ENCODE measurements around the gene LSAMP. TPM values are rescaled to one million over a fixed set of nuclear protein-coding genes. Genes with fewer than 3 reads are reported as not detected.

The LSAMP gene
- polyA plus RNA-seq, 1 donor from 2014 or later: 0.94 TPM

DNA sequence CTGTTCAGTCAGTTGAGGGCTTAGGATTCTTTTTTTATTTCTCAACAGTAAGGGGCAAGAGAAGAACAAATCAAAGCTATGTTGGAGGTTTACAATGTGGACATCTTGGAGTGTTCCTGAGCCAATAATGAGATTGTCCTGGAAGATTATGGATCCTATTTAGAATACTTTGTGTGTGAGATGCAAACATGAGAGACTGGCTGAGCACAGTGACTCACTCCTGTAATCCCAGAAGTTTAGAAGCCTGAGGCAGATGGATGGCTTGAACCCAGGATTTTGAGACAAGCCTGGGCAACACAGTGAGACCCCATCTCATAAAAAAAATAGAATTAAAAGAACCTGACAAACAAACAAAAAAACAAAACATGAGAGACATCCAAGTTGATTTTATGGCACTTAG, 470.3 kb downstream of the LSAMP start:
- Mint-ChIP-seq H3K4me3 (no peak overlapping the region), H3K4me1 (peaks cover 0 to 2% (median 0%) of the 10 kb centered on the region in 3 donors), H3K9me3 (peaks cover 0 to 8% (median 0%) of the 10 kb centered on the region in 3 donors), H3K27ac (peak overlapping the region in 1 of 3 donors; percentile 12), H3K27me3 (peaks cover 4% of the 10 kb centered on the region), H3K36me3 (no peaks in the 10 kb centered on the region)

- Mint-ChIP-seq H3K36me3 (no peaks in the 10 kb centered on the region), H3K27me3 (peaks cover 7% of the 10 kb centered on the region), H3K4me1 (no peaks in the 10 kb centered on the region), H3K27ac (no peak overlapping the region), H3K9me3 (peaks cover 0 to 4% (median 0%) of the 10 kb centered on the region in 3 donors), H3K4me3 (no peak overlapping the region)
Measured at GRCh38 chr3:115968871-115969270, 476.4 kb downstream of the LSAMP start.

- Mint-ChIP-seq H3K4me3 (no peak overlapping the region), H3K36me3 (no peaks in the 10 kb centered on the region), H3K9me3 (peaks cover 0 to 1% (median 0%) of the 10 kb centered on the region in 3 donors), H3K27me3 (peaks cover 5% of the 10 kb centered on the region), H3K4me1 (no peaks in the 10 kb centered on the region), H3K27ac (no peak overlapping the region)
Measured at GRCh38 chr3:115961380-115961779, 483.9 kb downstream of the LSAMP start.

DNA sequence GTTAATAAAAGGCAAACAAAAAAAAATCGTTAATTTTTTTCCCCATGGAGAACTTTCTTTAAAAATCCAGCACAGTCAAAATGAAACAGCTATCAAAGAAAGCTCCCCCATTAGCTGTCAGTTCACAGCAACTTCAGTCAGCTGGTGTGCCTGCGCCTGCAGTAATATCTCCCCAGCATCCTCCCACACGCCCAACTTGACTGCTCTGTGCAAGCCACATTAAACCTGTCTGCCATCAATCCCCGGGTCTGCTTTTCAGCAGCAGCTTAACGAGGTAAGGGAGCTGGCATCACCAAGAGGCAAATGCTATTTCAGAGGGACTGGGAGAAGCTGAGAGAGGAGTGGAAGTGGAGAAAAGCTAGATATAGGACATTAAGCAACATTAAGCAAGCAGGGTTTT, 484.5 kb downstream of the LSAMP start:
- H3K4me1 Mint-ChIP-seq: no peaks in the 10 kb centered on the region
- no peak overlapping the region for H3K27ac Mint-ChIP-seq
- no peak overlapping the region for H3K4me3 Mint-ChIP-seq
- H3K27me3 Mint-ChIP-seq: peaks cover 5% of the 10 kb centered on the region
- peaks cover 0 to 1% (median 0%) of the 10 kb centered on the region in 3 donors for H3K9me3 Mint-ChIP-seq
- H3K36me3 Mint-ChIP-seq: no peaks in the 10 kb centered on the region

DNA sequence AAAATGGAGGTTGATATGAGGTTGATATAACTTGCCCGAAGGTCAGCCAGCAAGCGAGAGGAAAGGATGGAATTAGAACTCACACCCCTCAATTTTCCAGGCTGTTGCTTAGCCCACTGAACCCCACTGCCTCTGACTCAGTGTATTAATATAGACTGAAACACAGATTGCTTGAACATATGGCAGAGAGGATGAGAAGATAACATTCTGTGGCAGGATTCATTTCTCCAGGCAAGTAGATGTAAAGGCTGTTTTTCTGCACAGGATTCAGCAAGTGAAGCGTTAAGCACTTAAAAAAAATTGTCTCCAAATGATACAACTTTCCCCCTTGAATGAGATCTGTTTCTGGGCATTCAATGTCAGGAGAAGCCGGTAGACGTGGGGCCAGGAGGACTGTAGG, 486.8 kb downstream of the LSAMP start:
- H3K9me3 Mint-ChIP-seq: peaks cover 0 to 1% (median 0%) of the 10 kb centered on the region in 3 donors

GRCh38 chr3:115947325-115947724, 498.0 kb downstream of the LSAMP start:
- Mint-ChIP-seq H3K4me3 (no peak overlapping the region), H3K4me1 (peaks cover 0 to 5% (median 5%) of the 10 kb centered on the region in 3 donors), H3K36me3 (no peaks in the 10 kb centered on the region), H3K9me3 (peaks cover 0 to 3% (median 0%) of the 10 kb centered on the region in 3 donors), H3K27ac (no peak overlapping the region), H3K27me3 (peaks cover 6% of the 10 kb centered on the region)

More for the DNA sequence above, 486.8 kb downstream of the LSAMP start:
- peaks cover 5% of the 10 kb centered on the region for H3K27me3 Mint-ChIP-seq
- H3K36me3 Mint-ChIP-seq: no peaks in the 10 kb centered on the region
- no peak overlapping the region for H3K4me3 Mint-ChIP-seq
- no peaks in the 10 kb centered on the region for H3K4me1 Mint-ChIP-seq
- H3K27ac Mint-ChIP-seq: no peak overlapping the region

DNA sequence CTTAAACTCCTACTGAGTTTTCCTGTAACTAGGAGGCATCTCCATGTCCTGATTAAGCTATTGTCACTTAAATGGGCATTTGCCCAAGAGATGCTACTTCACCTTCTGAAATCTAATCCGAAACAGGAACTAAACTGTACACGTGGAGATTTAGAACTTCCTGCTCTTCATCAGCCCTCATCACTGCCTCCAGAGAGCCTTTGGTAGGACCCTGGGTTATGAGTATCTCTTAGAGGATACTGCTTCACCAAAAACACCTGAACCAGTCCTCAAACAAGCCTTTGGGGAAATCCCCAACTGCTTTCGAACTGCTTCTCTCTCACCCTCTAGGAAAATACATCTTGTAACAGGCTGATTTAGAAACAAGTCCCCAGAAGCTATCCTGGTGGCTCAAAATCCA, 501.7 kb downstream of the LSAMP start:
- H3K36me3 Mint-ChIP-seq: no peaks in the 10 kb centered on the region
- H3K4me3 Mint-ChIP-seq: peak overlapping the region in 1 of 4 donors; percentile 50
- H3K9me3 Mint-ChIP-seq: no peaks in the 10 kb centered on the region
- H3K27me3 Mint-ChIP-seq: peaks cover 7% of the 10 kb centered on the region
- no peak overlapping the region for H3K27ac Mint-ChIP-seq
- peaks cover 0 to 5% (median 5%) of the 10 kb centered on the region in 3 donors for H3K4me1 Mint-ChIP-seq

DNA sequence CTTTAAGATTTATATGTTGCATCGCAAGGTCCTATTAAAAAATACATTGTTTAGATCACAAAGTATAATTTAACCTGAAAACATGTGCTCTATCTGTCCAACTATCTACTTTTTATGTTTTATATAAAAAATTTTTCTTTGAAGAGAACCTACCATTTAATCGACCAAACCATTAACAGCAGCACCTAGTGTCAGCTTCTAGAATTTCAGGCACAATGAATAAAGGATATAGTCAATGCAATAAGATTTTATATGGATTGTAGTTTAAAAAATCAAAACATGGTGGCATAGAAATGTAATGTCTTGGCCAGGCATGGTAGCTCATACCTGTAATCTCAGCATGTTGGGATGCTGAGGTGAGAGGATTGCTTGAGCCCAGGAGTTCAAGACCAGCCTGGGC, 508.2 kb downstream of the LSAMP start:
- H3K27me3 Mint-ChIP-seq: peaks cover 7% of the 10 kb centered on the region
- H3K36me3 Mint-ChIP-seq: no peaks in the 10 kb centered on the region
- peaks cover 0 to 6% (median 5%) of the 10 kb centered on the region in 3 donors for H3K4me1 Mint-ChIP-seq
- peaks cover 0 to 5% (median 0%) of the 10 kb centered on the region in 3 donors for H3K9me3 Mint-ChIP-seq
- H3K4me3 Mint-ChIP-seq: no peak overlapping the region
- no peak overlapping the region for H3K27ac Mint-ChIP-seq

- Mint-ChIP-seq H3K4me3 (peak overlapping the region in 1 of 4 donors; percentile 50), H3K27ac (no peak overlapping the region), H3K36me3 (no peaks in the 10 kb centered on the region), H3K9me3 (peaks cover 0 to 5% (median 0%) of the 10 kb centered on the region in 3 donors), H3K27me3 (peaks cover 10% of the 10 kb centered on the region), H3K4me1 (peaks cover 0 to 7% (median 6%) of the 10 kb centered on the region in 3 donors)
Measured at GRCh38 chr3:115932807-115933206, 512.5 kb downstream of the LSAMP start.

DNA sequence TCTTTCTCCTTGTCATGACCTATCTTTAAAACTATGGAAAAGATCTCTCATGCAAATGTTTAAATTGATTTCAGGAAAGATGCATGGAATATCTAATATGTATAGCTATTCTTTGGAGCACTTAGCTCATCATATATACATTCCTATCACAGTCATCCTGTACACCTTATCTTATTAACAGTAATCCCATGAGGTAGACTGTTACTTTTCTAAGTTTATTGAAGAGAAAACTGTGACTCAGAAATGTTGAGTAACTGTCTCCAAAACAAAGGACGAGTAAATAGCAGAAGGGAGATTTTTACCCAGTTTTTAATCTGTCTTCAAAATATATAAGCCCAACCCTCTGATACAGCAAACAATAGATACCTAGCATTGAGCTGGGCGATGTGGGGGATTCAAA, 513.7 kb downstream of the LSAMP start:
- H3K36me3 Mint-ChIP-seq: no peaks in the 10 kb centered on the region
- peaks cover 0 to 7% (median 6%) of the 10 kb centered on the region in 3 donors for H3K4me1 Mint-ChIP-seq
- peaks cover 15% of the 10 kb centered on the region for H3K27me3 Mint-ChIP-seq
- peaks cover 0 to 5% (median 0%) of the 10 kb centered on the region in 3 donors for H3K9me3 Mint-ChIP-seq
- no peak overlapping the region for H3K27ac Mint-ChIP-seq
- H3K4me3 Mint-ChIP-seq: no peak overlapping the region

DNA sequence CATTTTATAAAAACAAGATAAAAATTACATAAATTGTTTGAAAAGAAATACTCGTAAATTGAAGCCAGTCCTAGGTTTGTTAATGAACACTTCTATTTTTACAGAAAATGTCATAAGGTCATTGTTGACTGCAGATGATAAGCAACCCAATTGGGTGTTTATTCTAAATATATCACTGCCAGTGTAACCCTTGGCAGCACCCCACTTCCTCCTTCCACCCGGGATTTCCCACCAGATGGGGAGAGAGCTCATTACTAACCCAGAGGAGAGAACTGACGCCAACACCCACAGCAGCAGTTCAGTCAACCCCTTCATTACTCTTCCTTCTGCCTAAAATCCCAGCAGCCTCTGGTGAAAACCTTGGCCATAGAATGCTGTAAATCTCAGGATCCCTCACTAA, 514.4 kb downstream of the LSAMP start:
- Mint-ChIP-seq H3K36me3 (no peaks in the 10 kb centered on the region), H3K27me3 (peaks cover 15% of the 10 kb centered on the region), H3K4me3 (no peak overlapping the region), H3K9me3 (peaks cover 0 to 5% (median 0%) of the 10 kb centered on the region in 3 donors), H3K4me1 (peaks cover 0 to 7% (median 6%) of the 10 kb centered on the region in 3 donors), H3K27ac (no peak overlapping the region)

DNA sequence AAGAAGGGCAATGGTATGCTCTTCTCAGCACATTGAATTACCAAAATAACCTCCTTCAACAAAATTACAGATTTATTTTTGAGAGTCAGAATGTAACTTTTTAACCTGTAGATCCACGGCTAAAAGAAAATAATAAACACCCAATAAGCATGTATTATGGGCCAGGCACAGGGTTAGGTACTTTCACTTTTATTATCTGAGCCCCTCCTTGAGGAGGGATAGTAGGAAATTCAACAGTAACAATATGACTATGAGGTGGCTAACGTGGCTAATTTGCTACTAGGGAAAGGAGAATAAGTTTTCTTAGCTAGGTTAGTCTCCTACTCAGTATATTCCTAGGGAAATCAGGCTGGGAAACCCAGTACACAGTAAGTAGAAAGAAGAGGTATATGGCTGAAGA, 515.1 kb downstream of the LSAMP start:
- Mint-ChIP-seq H3K4me1 (peaks cover 0 to 7% (median 6%) of the 10 kb centered on the region in 3 donors), H3K27me3 (peaks cover 13% of the 10 kb centered on the region), H3K27ac (no peak overlapping the region), H3K36me3 (no peaks in the 10 kb centered on the region), H3K4me3 (no peak overlapping the region), H3K9me3 (peaks cover 0 to 3% (median 0%) of the 10 kb centered on the region in 3 donors)

GRCh38 chr3:115928376-115928775, 516.9 kb downstream of the LSAMP start:
- Mint-ChIP-seq H3K4me3 (no peak overlapping the region), H3K36me3 (no peaks in the 10 kb centered on the region), H3K27me3 (peaks cover 10% of the 10 kb centered on the region), H3K4me1 (peaks cover 0 to 7% (median 6%) of the 10 kb centered on the region in 3 donors), H3K27ac (no peak overlapping the region), H3K9me3 (no peaks in the 10 kb centered on the region)

DNA sequence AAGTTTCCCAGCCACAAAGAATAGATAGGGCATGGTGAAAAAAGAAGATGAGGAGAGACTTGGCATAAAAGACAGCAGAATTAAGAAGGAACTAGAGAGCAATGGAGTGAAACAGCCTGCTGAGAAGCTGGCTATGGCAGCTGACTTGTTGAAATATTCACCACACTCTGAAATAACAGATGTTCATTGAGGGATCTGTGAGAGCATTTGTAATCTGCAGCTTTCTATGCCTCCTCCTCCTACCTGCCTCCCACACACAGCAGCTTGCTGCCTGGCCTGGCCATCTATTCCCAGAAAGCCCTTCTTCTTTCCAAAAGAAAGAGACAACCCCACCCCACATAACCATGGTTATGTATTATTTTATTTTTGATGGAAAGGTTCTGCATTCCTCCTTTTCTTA, 518.1 kb downstream of the LSAMP start:
- peaks cover 10% of the 10 kb centered on the region for H3K27me3 Mint-ChIP-seq
- no peak overlapping the region for H3K4me3 Mint-ChIP-seq
- peaks cover 0 to 2% (median 0%) of the 10 kb centered on the region in 3 donors for H3K4me1 Mint-ChIP-seq
- H3K27ac Mint-ChIP-seq: peak overlapping the region in 1 of 3 donors; percentile 73
- H3K9me3 Mint-ChIP-seq: peaks cover 0 to 4% (median 0%) of the 10 kb centered on the region in 3 donors
- H3K36me3 Mint-ChIP-seq: no peaks in the 10 kb centered on the region

GRCh38 chr3:115922681-115923347, 522.5 kb downstream of the LSAMP start:
- Mint-ChIP-seq H3K27me3 (peaks cover 6% of the 10 kb centered on the region), H3K4me1 (no peaks in the 10 kb centered on the region), H3K4me3 (no peak overlapping the region), H3K36me3 (no peaks in the 10 kb centered on the region), H3K9me3 (peaks cover 3 to 9% (median 4%) of the 10 kb centered on the region in 3 donors), H3K27ac (no peak overlapping the region)

DNA sequence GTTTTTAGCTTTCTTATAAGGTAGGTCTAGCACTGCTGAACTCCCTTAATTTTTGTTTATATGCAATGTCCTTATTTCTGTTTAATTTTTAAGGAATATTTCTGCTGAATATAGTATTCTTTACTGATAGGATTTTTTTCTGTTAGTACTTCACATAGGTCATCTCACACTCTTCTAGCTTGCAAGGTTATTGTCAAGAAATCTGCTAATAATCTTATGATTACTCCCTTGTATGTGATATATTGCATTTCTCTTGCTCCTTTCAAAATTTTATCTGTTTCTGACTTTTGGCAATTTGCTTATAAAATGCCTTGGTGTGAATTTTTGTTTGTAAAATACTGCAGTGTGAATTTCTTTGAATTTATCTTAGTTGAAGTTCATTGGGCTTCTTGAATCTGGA, 523.6 kb downstream of the LSAMP start:
- H3K4me1 Mint-ChIP-seq: no peaks in the 10 kb centered on the region
- no peaks in the 10 kb centered on the region for H3K36me3 Mint-ChIP-seq
- no peaks in the 10 kb centered on the region for H3K27me3 Mint-ChIP-seq
- H3K27ac Mint-ChIP-seq: no peak overlapping the region
- H3K9me3 Mint-ChIP-seq: peaks cover 3 to 9% (median 4%) of the 10 kb centered on the region in 3 donors
- no peak overlapping the region for H3K4me3 Mint-ChIP-seq

Measured in IgD-negative memory B cell (primary cell).